Endothelial cell of umbilical vein (primary cell): ENCODE results near the gene FBN2. TPM values are rescaled to one million over a fixed set of nuclear protein-coding genes. Genes with fewer than 3 reads are reported as not detected.

Experiments used
- BruUV-seq: library from RNA; stranded (reverse); fragments of 400-500 nt; replicated peaks from 2 replicates; lab custom pipeline; 2021; lab: Mats Ljungman, UMichigan
- CTCF ChIA-PET: fragments of 300-600, 350-600 bp; sonication (Branson Sonifier 250); formaldehyde crosslinking; loops from one replicate; lab custom pipeline; 2021; ENCODE audit warnings: antibody characterized with exemption, inconsistent platforms; lab: Charles Lee
- POLR2A ChIA-PET: fragments of 300-600, 350-600 bp; sonication (Branson Sonifier 250); formaldehyde crosslinking; loops from one replicate; lab custom pipeline; 2021; ENCODE audit warnings: antibody characterized with exemption, inconsistent platforms; lab: Charles Lee
- DNase-seq: peaks from one replicate; pipeline ENCODE4 v3.0.0-alpha.2; 2011; ENCODE audit warnings: low read depth, low spot score
- FAIRE-seq: peaks from 2 replicates; lab custom pipeline; 2011; peaks lifted over from hg19 to GRCh38; lab: Jason Lieb, UNC
- H2AFZ ChIP-seq: 2 replicates; pipeline ENCODE4 v1.6.0; 2012; ENCODE audit warnings: low read depth, low read length, control low read depth, inconsistent platforms
- H3K27ac ChIP-seq: 2 replicates; pipeline ENCODE4 v1.5.1; 2011; ENCODE audit warnings: low read depth, mild to moderate bottlenecking, control low read depth, low read length, moderate library complexity; ENCODE audit not compliant: insufficient read depth
- H3K27me3 ChIP-seq, 2 experiments: 2 replicates each; pipeline versions ENCODE4 v1.6.0 to v1.6.1; 2011; ENCODE audit warnings: low read length in 2 of 2, mixed read lengths in 1 of 2; ENCODE audit not compliant: control insufficient read depth in 2 of 2, insufficient read depth in 2 of 2
- H3K36me3 ChIP-seq, 2 experiments: 2 replicates in 1 of 2; 3 replicates in 1 of 2; pipeline ENCODE4 v1.5.1; 2011; ENCODE audit warnings: low read length in 2 of 2, mild to moderate bottlenecking in 1 of 2, moderate library complexity in 1 of 2; ENCODE audit not compliant: control insufficient read depth in 2 of 2, insufficient read depth in 2 of 2; ENCODE audit errors: extremely low read depth in 1 of 2
- H3K4me1 ChIP-seq: 3 replicates; pipeline ENCODE4 v1.5.1; 2011; ENCODE audit warnings: mild to moderate bottlenecking, low read length; ENCODE audit not compliant: control insufficient read depth, insufficient read depth; ENCODE audit errors: extremely low read depth
- H3K4me2 ChIP-seq: 2 replicates; pipeline ENCODE4 v1.6.1; 2011; ENCODE audit warnings: low read length, control low read depth, mixed read lengths; ENCODE audit not compliant: insufficient read depth
- H3K4me3 ChIP-seq, 3 experiments: fragments of 200-600 bp in 1 of 3; sonication (generic), shearing (Covaris generic) in 1 of 3; replicated peaks in 1 of 3; 2 replicates each; pipeline ENCODE4 v1.5.1; 2011 to 2016; ENCODE audit warnings: control low read depth in 3 of 3, low read length in 3 of 3, mild to moderate bottlenecking in 2 of 3, inconsistent platforms in 1 of 3, low read depth in 1 of 3, moderate library complexity in 1 of 3; ENCODE audit not compliant: insufficient read depth in 1 of 3
- H3K79me2 ChIP-seq: 2 replicates; pipeline ENCODE4 v1.6.0; 2012; ENCODE audit warnings: low read length, inconsistent platforms; ENCODE audit not compliant: control insufficient read depth, insufficient read depth
- H3K9ac ChIP-seq: replicated peaks from 2 replicates; pipeline ENCODE3; 2011; ENCODE audit warnings: low read length, control low read depth; ENCODE audit not compliant: insufficient read depth; ENCODE audit errors: extremely low read depth
- H3K9me1 ChIP-seq: replicated peaks from 3 replicates; pipeline ENCODE4 v1.6.0; 2011; ENCODE audit warnings: mild to moderate bottlenecking, low read length; ENCODE audit not compliant: control insufficient read depth, insufficient read depth; ENCODE audit errors: extremely low read depth
- H3K9me3 ChIP-seq: replicated peaks from 2 replicates; pipeline ENCODE4 v1.5.1; 2012; ENCODE audit warnings: low read length, inconsistent platforms; ENCODE audit not compliant: control insufficient read depth, insufficient read depth
- H4K20me1 ChIP-seq: replicated peaks from 2 replicates; pipeline ENCODE3; 2011; ENCODE audit warnings: mild to moderate bottlenecking, low read length; ENCODE audit not compliant: control insufficient read depth, insufficient read depth; ENCODE audit errors: extremely low read depth
- CTCF ChIP-seq, 2 donors: IDR thresholded peaks; 1 replicate in 1 of 2; 2 replicates in 1 of 2; pipeline ENCODE4 v1.5.1; 2011; ENCODE audit warnings: low read length in 2 of 2, mild to moderate bottlenecking in 2 of 2, moderate library complexity in 2 of 2, control low read depth in 1 of 2, inconsistent platforms in 1 of 2, low read depth in 1 of 2; ENCODE audit not compliant: insufficient read depth in 1 of 2; ENCODE audit errors: extremely low read depth in 1 of 2
- FOS ChIP-seq: IDR thresholded peaks from 2 replicates; pipeline ENCODE4 v1.6.1; 2011; ENCODE audit warnings: mild to moderate bottlenecking, low read length, moderate library complexity, borderline replicate concordance; ENCODE audit not compliant: insufficient read depth
- GATA2 ChIP-seq: IDR thresholded peaks from 2 replicates; pipeline ENCODE4 v1.7.0; 2011; ENCODE audit warnings: low read depth, mild to moderate bottlenecking, moderate library complexity, mixed read lengths, low read length; ENCODE audit not compliant: insufficient read length, insufficient read depth
- JUN ChIP-seq: IDR thresholded peaks from 2 replicates; pipeline ENCODE4 v1.6.1; 2011; ENCODE audit warnings: borderline replicate concordance, low read depth; ENCODE audit not compliant: insufficient read length, insufficient read depth
- MYC ChIP-seq: IDR thresholded peaks from one replicate; pipeline ENCODE4 v1.6.1; 2011; ENCODE audit warnings: mild to moderate bottlenecking, low read depth, low read length
- POLR2AphosphoS5 ChIP-seq: IDR thresholded peaks from 2 replicates; pipeline ENCODE4 v1.6.1; 2012; ENCODE audit warnings: low read depth, mild to moderate bottlenecking, control low read depth, low read length, moderate library complexity; ENCODE audit not compliant: insufficient read depth
- dilution Hi-C: fragments of 300-500 bp; cut with MboI; formaldehyde crosslinking; loops from one replicate; pipeline ENCODE4 v1.15.0; 2019; ENCODE audit warnings: low sequenced_read_pairs; ENCODE audit not compliant: extremely low pct_ligation_motif_present
- intact Hi-C: fragments of 100-400 bp; cut with micrococcal nuclease; formaldehyde crosslinking; loops from one replicate; pipeline ENCODE4 v1.10.0; 2022
- polyA plus RNA-seq, 4 experiments: library from polyadenylated mRNA; depleted of rRNA in 3 of 4; stranded (reverse) in 3 of 4; unstranded in 1 of 4; fragments of >200 nt; gene quantifications; 2 replicates each; pipeline versions ENCODE4 v1.2.1 to v1.2.3, GENCODE V29; 2011 to 2012; ENCODE audit warnings: missing spikeins in 1 of 4
- total RNA-seq: library from RNA; stranded (reverse); gene quantifications from 2 replicates; pipeline ENCODE4 v1.2.3, GENCODE V29; 2021
- TF ChIP-seq, protein P1 (sequence below): IDR thresholded peaks from 2 replicates; pipeline ENCODE4 v1.6.1; 2011; ENCODE audit not compliant: insufficient read depth, insufficient read length

Gene FBN2
- total and polyA plus RNA-seq, 2 donors (not counting 3 experiments of a cell fraction or from before 2014, with no cell fraction given), result 21.8 to 57.4 TPM

- Histone ChIP-seq H3K9me1 (no peaks in the 10 kb centered on the region), H2AFZ (no peak overlapping the region), H3K9me3 (no peaks in the 10 kb centered on the region), H3K4me3 (no peak overlapping the region), H3K27ac (no peak overlapping the region), H3K9ac (no peak overlapping the region), H3K27me3 (peaks cover 0 to 2% of the 10 kb centered on the region in 2 experiments), H3K79me2 (no peaks in the 10 kb centered on the region), H3K36me3 (no peaks in the 10 kb centered on the region), H3K4me1 (no peaks in the 10 kb centered on the region), H4K20me1 (no peaks in the 10 kb centered on the region), H3K4me2 (no peak overlapping the region)
- ChIA-PET POLR2A (no interaction called here), CTCF (no interaction called here)
- DNase-seq, result no peak
- BruUV-seq, result no TSS peak
- no peak for FAIRE-seq
- dilution Hi-C loops (no loop called here), intact Hi-C loops (no loop called here)
- TF ChIP-seq POLR2AphosphoS5 (no peak), MYC (no peak), JUN (no peak), GATA2 (no peak), FOS (no peak), CTCF (IDR thresholded peaks at IDR 0.05; ENCODE audit: extremely low read depth in 1 of 2, insufficient read depth in 1 of 2, low read depth in 1 of 2, low read length in 2 of 2) (no peak)
- TF ChIP-seq, protein P1, sequence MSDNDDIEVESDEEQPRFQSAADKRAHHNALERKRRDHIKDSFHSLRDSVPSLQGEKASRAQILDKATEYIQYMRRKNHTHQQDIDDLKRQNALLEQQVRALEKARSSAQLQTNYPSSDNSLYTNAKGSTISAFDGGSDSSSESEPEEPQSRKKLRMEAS, result no peak
These were observed 321.8 kb downstream of the FBN2 start for GRCh38 chr5:128216285-128216684.
